ENCODE results near the gene GPR34. TPM values are rescaled to one million over a fixed set of nuclear protein-coding genes. Genes with fewer than 3 reads are reported as not detected.

GPR34 gene
- total and polyA plus RNA-seq, 2 donors (not counting 1 experiment from before 2014, with no cell fraction given) = 0.21 TPM; not detected in 1

- Mint-ChIP-seq H3K27ac (no peak overlapping the region), H3K9me3 (ENCODE audit: insufficient read depth) (no peaks in the 10 kb centered on the region), H3K4me1 (peaks cover 6% of the 10 kb centered on the region), H3K4me3 (no peak overlapping the region), H3K27me3 (no peaks in the 10 kb centered on the region)
- no peak overlapping the region for H3K9ac ChIP-seq (ENCODE audit: low read length)
- H3K27me3 ChIP-seq (replicated peaks in 1 of 4; ENCODE audit: control extremely low read depth in 1 of 4, control insufficient read depth in 3 of 4, insufficient read depth in 4 of 4, low read length in 3 of 4) = no peaks in the 10 kb centered on the region
- H4K20me1 ChIP-seq (ENCODE audit: control insufficient read depth, insufficient read depth, low read length, poor library complexity, severe bottlenecking) = no peaks in the 10 kb centered on the region
- no peak overlapping the region for H2AFZ ChIP-seq (ENCODE audit: insufficient read depth, low read depth, low read length, poor library complexity, severe bottlenecking)
- no peaks in the 10 kb centered on the region for H3K4me1 ChIP-seq (ENCODE audit: control insufficient read depth in 2 of 2, insufficient read depth in 2 of 2, low read length in 2 of 2)
- ChIA-PET POLR2A (no interaction called here), CTCF (no interaction called here)
- ATAC-seq (ENCODE audit: low read depth) = no peak
- no peak for DNase-seq
- peaks cover 2 to 20% of the 10 kb centered on the region in 2 experiments for H3K36me3 ChIP-seq (replicated peaks in 1 of 2; ENCODE audit: control extremely low read depth in 1 of 2, control insufficient read depth in 1 of 2, extremely low read depth in 1 of 2, insufficient read depth in 2 of 2, low read length in 1 of 2)
- intact Hi-C loops (cut with micrococcal nuclease) = no loop called here
- no peaks in the 10 kb centered on the region for H3K9me3 ChIP-seq (ENCODE audit: control extremely low read depth in 1 of 3, control insufficient read depth in 2 of 3, insufficient read depth in 1 of 3, low read length in 2 of 3)
- WGBS (ENCODE audit: insufficient coverage) = 100% methylated on average over 1 of the region's 4 CpGs
- no peak overlapping the region for H3K4me3 ChIP-seq (ENCODE audit: control extremely low read depth in 1 of 5, extremely low read depth in 1 of 5, insufficient read depth in 1 of 5, low read depth in 2 of 5, low read length in 4 of 5)
- H3K79me2 ChIP-seq (ENCODE audit: control insufficient read depth, insufficient read depth, low read length) = no peaks in the 10 kb centered on the region
- H3K27ac ChIP-seq (ENCODE audit: low read length in 2 of 2) = no peak overlapping the region
- H3K4me2 ChIP-seq (replicated peaks; ENCODE audit: low read depth, low read length, poor library complexity, severe bottlenecking) = no peak overlapping the region
- TF ChIP-seq EZH2 (IDR thresholded peaks at IDR 0.05; ENCODE audit: borderline replicate concordance, insufficient read depth, low read depth, low read length, poor library complexity, severe bottlenecking) = no peak
- no peak for TF ChIP-seq CTCF (IDR thresholded peaks at IDR 0.05)
These were observed 33.1 kb upstream of the GPR34 start for GRCh38 chrX:41655631-41656030.

GRCh38 chrX:41661366-41662095 is 27.2 kb upstream of the GPR34 start:
- Mint-ChIP-seq H3K27ac (no peak overlapping the region), H3K4me1 (peaks cover 3% of the 10 kb centered on the region), H3K27me3 (no peaks in the 10 kb centered on the region), H3K9me3 (ENCODE audit: insufficient read depth) (no peaks in the 10 kb centered on the region), H3K4me3 (no peak overlapping the region)
- Histone ChIP-seq H3K9me3 (ENCODE audit: control extremely low read depth in 1 of 3, control insufficient read depth in 2 of 3, insufficient read depth in 1 of 3, low read length in 2 of 3) (no peaks in the 10 kb centered on the region), H3K27me3 (replicated peaks in 1 of 4; ENCODE audit: control extremely low read depth in 1 of 4, control insufficient read depth in 3 of 4, insufficient read depth in 4 of 4, low read length in 3 of 4) (no peaks in the 10 kb centered on the region), H3K36me3 (replicated peaks in 1 of 2; ENCODE audit: control extremely low read depth in 1 of 2, control insufficient read depth in 1 of 2, extremely low read depth in 1 of 2, insufficient read depth in 2 of 2, low read length in 1 of 2) (peaks cover 4 to 16% of the 10 kb centered on the region in 2 experiments), H4K20me1 (ENCODE audit: control insufficient read depth, insufficient read depth, low read length, poor library complexity, severe bottlenecking) (no peaks in the 10 kb centered on the region), H3K4me2 (replicated peaks; ENCODE audit: low read depth, low read length, poor library complexity, severe bottlenecking) (no peak overlapping the region), H3K4me1 (ENCODE audit: control insufficient read depth in 2 of 2, insufficient read depth in 2 of 2, low read length in 2 of 2) (no peaks in the 10 kb centered on the region), H2AFZ (ENCODE audit: insufficient read depth, low read depth, low read length, poor library complexity, severe bottlenecking) (no peak overlapping the region), H3K9ac (ENCODE audit: low read length) (no peak overlapping the region), H3K27ac (ENCODE audit: low read length in 2 of 2) (no peak overlapping the region), H3K4me3 (ENCODE audit: control extremely low read depth in 1 of 5, extremely low read depth in 1 of 5, insufficient read depth in 1 of 5, low read depth in 2 of 5, low read length in 4 of 5) (no peak overlapping the region), H3K79me2 (ENCODE audit: control insufficient read depth, insufficient read depth, low read length) (no peaks in the 10 kb centered on the region)
- TF ChIP-seq CTCF (IDR thresholded peaks at IDR 0.05) = no peak
- no peak for TF ChIP-seq EZH2 (IDR thresholded peaks at IDR 0.05; ENCODE audit: borderline replicate concordance, insufficient read depth, low read depth, low read length, poor library complexity, severe bottlenecking)
- POLR2A ChIA-PET = no interaction called here
- CTCF ChIA-PET = no interaction called here
- ATAC-seq (ENCODE audit: low read depth) = no peak
- no CpG with 5 or more reads among the region's 2 CpGs for WGBS (ENCODE audit: insufficient coverage)
- intact Hi-C loops (cut with micrococcal nuclease) = no loop called here
- DNase-seq = no peak

All from B cell (primary cell).